Measurements from ENCODE around the gene TIMM44. TPM values are rescaled to one million over a fixed set of nuclear protein-coding genes. Genes with fewer than 3 reads are reported as not detected.

The TIMM44 gene
- total and polyA plus RNA-seq, 7 experiments from 2014 or later, result 16.7 to 97.6 (median 67.5) TPM

DNA sequence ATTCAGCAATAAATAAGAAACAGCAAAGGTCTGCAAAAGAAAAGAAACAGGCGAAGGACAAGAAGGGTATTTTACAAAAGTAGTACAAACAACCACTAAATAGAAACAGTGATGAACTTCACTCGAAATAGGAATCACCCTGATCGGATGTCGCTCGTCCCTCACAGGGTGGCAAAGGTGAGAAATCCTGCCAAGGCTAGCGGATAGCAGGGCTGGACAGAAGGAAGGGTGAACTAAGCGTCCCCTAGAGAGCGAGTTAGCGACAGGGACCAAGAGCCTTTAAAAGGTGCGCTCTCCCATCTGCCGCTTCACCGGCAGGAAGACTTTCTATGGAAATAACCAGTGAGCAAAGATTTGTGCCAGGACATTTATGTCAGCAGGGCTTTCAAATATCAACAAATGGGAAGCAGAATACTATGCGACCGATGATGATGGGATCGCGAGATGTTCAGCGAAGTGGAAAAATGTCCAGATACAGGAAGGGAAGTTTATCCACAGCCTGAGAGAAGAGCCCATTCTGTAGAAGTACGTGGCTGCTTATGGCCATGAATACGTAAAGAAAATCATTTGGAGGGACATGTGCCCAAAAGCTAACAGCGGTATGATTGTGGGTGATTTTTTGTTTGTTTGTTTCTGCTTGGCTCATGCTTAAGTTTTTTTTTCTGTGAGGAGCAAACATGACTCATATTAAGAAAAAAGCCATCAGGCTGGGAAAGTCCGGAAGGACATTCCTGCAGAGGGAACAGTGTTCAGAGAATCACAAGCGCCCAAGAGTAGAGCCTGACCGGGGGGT, 43.1 kb upstream of the TIMM44 start:
- Mint-ChIP-seq H3K4me1 (peaks cover 0 to 20% (median 8%) of the 10 kb centered on the region in 7 donors), H3K36me3 (peaks cover 0 to 31% (median 11%) of the 10 kb centered on the region in 5 donors), H3K27me3 (no peaks in the 10 kb centered on the region), H3K27ac (peak overlapping the region in 2 of 9 donors; percentile 1 to 52), H3K4me3 (no peak overlapping the region), H3K9me3 (no peaks in the 10 kb centered on the region)
- intact Hi-C loops (cut with micrococcal nuclease), result no loop called here
- DNase-seq (no peak), ATAC-seq (no peak)
- Histone ChIP-seq H3K36me3 (ENCODE audit: control insufficient read depth in 2 of 3, insufficient read depth in 3 of 3, low read length in 3 of 3) (peaks cover 6 to 98% (median 30%) of the 10 kb centered on the region in 3 experiments), H3K4me3 (ENCODE audit: low read length) (no peak overlapping the region), H3K27ac (ENCODE audit: low read depth, low read length) (no peak overlapping the region), H3K9me3 (ENCODE audit: control insufficient read depth in 2 of 3, low read length in 3 of 3) (no peaks in the 10 kb centered on the region), H3K4me1 (ENCODE audit: control insufficient read depth in 2 of 2, insufficient read depth in 2 of 2, low read length in 2 of 2) (no peaks in the 10 kb centered on the region), H3K27me3 (ENCODE audit: control insufficient read depth in 2 of 2, insufficient read depth in 2 of 2, low read length in 2 of 2) (no peaks in the 10 kb centered on the region)
- CTCF ChIA-PET, result interaction anchor here (1.7 kb wide), 1 partner anchor 15 kb away, joined by 4 read pairs; no protein-coding TSS in a partner anchor
- POLR2A ChIA-PET, result no interaction called here

DNA sequence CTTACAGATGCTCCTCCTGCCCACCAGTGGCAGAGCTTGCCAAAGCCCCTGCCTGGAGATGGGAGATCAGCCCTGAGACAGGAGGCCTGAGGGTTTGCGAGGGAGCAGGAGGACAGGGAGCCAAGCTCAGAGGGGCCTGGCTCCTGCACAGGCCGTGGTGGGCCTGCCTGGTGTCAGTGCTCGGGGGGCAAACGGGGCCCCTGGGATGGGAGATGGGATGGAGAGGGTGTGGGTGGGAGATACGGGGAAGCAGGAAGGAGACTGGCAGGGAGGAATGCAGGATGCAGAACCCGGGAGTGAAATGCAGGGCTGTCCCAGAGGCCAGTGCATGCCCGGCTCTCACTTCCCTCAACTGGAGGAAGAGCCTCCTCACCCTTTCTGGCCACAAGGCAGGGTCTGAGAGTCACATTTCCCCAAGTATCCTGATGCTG, 42.0 kb upstream of the TIMM44 start:
- Mint-ChIP-seq H3K36me3 (peaks cover 0 to 34% (median 6%) of the 10 kb centered on the region in 5 donors), H3K9me3 (no peaks in the 10 kb centered on the region), H3K4me1 (peaks cover 0 to 20% (median 8%) of the 10 kb centered on the region in 7 donors), H3K27ac (peak overlapping the region in 1 of 9 donors; percentile 52), H3K4me3 (no peak overlapping the region), H3K27me3 (no peaks in the 10 kb centered on the region)
- ChIA-PET POLR2A (no interaction called here), CTCF (interaction anchor here (1.7 kb wide), 1 partner anchor 16 kb away, joined by 4 read pairs; no protein-coding TSS in a partner anchor)
- no peak overlapping the region for H3K27ac ChIP-seq (ENCODE audit: low read depth, low read length)
- ATAC-seq (no peak), DNase-seq (no peak)
- no peaks in the 10 kb centered on the region for H3K4me1 ChIP-seq (ENCODE audit: control insufficient read depth in 2 of 2, insufficient read depth in 2 of 2, low read length in 2 of 2)
- H3K4me3 ChIP-seq (ENCODE audit: low read length), result no peak overlapping the region
- intact Hi-C loops (cut with micrococcal nuclease), result no loop called here
- no peaks in the 10 kb centered on the region for H3K9me3 ChIP-seq (ENCODE audit: control insufficient read depth in 2 of 3, low read length in 3 of 3)
- no peaks in the 10 kb centered on the region for H3K27me3 ChIP-seq (ENCODE audit: control insufficient read depth in 2 of 2, insufficient read depth in 2 of 2, low read length in 2 of 2)
- peaks cover 0 to 98% (median 22%) of the 10 kb centered on the region in 3 experiments for H3K36me3 ChIP-seq (ENCODE audit: control insufficient read depth in 2 of 3, insufficient read depth in 3 of 3, low read length in 3 of 3)

DNA sequence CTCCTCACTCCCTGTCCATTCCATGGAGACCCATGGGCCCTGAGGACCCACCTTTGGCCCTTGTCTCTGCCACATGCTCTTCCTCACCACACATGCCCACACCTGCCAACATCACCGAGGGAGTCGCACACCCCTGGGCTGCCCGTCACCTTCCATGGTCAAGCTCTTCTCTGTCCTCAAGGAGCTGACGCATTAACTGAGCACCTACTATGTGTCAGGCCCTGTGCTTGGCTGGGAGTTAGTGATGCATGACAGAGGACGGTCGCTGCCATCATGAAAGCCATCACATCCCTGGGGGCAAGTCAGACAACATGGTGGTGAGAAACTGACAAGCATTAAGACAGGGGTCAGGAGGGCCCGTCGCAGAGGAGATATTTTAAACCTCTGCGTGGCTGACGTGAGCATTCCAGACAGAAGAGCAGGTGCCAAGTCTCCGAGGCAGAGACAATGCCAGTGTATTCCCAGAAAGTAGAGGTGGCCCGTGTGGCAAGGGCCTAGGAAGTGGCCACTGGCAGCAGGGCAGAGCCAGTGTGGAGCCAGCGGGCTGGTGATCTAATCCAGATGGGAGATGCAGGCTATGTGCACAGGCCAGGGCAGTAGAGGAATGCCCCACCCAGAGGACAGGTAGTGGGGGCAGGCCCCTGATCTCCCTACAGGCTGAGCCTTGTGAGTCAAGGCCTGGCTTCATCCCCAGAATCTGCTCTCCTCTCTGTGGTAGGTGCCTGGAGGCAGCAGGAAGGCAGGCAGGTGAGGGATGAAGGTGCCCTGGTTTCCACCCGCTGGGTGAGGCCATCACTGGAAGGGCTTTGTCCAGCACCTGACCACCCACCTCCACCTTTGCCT, 40.8 kb upstream of the TIMM44 start:
- intact Hi-C loops (cut with micrococcal nuclease), result no loop called here
- Mint-ChIP-seq H3K4me3 (no peak overlapping the region), H3K9me3 (no peaks in the 10 kb centered on the region), H3K4me1 (peaks cover 0 to 20% (median 8%) of the 10 kb centered on the region in 7 donors), H3K36me3 (peaks cover 0 to 34% (median 6%) of the 10 kb centered on the region in 5 donors), H3K27ac (peak overlapping the region in 1 of 9 donors; percentile 29), H3K27me3 (no peaks in the 10 kb centered on the region)
- no peak overlapping the region for H3K27ac ChIP-seq (ENCODE audit: low read depth, low read length)
- no peaks in the 10 kb centered on the region for H3K9me3 ChIP-seq (ENCODE audit: control insufficient read depth in 2 of 3, low read length in 3 of 3)
- DNase-seq (no peak), ATAC-seq (no peak)
- POLR2A ChIA-PET, result interaction anchor here (0.7 kb wide), 1 partner anchor 41 kb away, joined by 3 read pairs; the partner anchor contains the start of gene TIMM44
- peaks cover 0 to 98% (median 28%) of the 10 kb centered on the region in 3 experiments for H3K36me3 ChIP-seq (ENCODE audit: control insufficient read depth in 2 of 3, insufficient read depth in 3 of 3, low read length in 3 of 3)
- H3K4me3 ChIP-seq (ENCODE audit: low read length), result no peak overlapping the region
- no peaks in the 10 kb centered on the region for H3K27me3 ChIP-seq (ENCODE audit: control insufficient read depth in 2 of 2, insufficient read depth in 2 of 2, low read length in 2 of 2)
- H3K4me1 ChIP-seq (ENCODE audit: control insufficient read depth in 2 of 2, insufficient read depth in 2 of 2, low read length in 2 of 2), result no peaks in the 10 kb centered on the region
- CTCF ChIA-PET, result interaction anchor here (0.9 kb wide), 1 partner anchor 18 kb away, joined by 3 read pairs; no protein-coding TSS in a partner anchor

DNA sequence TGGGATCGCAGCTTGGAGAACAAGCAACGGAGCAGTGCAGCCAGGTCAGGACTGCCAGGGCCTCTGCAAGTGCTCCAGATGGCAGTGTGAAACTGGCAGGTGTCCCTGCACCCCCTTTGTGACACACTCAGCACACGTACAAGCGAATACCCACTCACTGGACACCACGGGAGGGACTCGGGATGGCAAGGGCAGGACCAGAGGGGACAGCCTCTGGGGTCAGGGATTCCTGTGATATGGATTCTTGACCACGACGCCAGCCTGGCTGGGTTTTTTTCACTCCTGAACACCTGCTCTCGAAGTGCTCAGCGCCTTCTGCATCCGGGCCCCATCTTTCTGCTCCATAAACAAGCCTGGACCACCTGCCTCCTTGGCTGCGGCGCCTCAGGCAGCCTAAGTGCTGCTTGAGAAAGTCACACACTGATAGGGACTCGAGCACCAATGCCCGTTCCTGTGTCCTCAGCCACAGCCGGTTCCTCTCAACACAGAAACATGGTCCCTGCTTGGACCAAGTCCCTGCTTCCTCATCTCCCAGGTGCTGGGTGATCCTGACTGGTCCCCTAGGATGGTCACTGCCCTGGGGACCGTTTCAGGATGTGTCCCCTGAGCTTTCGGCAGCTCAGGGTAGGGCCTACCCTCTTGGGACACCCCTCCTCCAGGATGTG, 40.0 kb upstream of the TIMM44 start:
- no peaks in the 10 kb centered on the region for H3K9me3 Mint-ChIP-seq
- POLR2A ChIA-PET, result interaction anchor here (0.7 kb wide), 1 partner anchor 40 kb away, joined by 3 read pairs; the partner anchor contains the start of gene TIMM44
- CTCF ChIA-PET, result interaction anchor here (0.9 kb wide), 1 partner anchor 19 kb away, joined by 3 read pairs; no protein-coding TSS in a partner anchor

DNA sequence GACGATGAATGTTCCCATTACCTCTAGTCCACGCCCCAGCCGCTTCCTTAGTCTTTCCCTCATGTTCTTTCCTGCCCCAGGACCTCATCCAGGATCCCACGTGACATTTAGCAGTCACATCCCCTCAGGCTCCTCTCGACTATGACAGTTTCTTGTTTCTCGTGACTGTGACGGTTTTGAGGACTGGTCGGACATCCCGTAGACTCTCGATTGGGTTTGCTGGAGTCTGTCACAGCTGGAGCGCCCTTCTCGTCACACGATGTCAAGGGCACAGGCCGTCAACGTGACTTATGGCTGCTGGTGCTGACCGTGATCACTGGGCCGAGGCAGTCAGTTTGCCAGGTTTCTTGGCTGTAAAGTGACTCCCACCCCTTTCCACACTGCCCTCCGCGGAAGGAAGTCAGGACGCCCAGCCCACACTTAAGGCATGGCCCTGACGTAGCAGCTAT, 39.2 kb upstream of the TIMM44 start:
- no peak overlapping the region for H3K4me3 ChIP-seq (ENCODE audit: low read length)
- no peak for DNase-seq
- H3K27me3 ChIP-seq (ENCODE audit: control insufficient read depth in 2 of 2, insufficient read depth in 2 of 2, low read length in 2 of 2), result no peaks in the 10 kb centered on the region
- H3K36me3 Mint-ChIP-seq, result peaks cover 0 to 19% (median 6%) of the 10 kb centered on the region in 5 donors
- H3K9me3 ChIP-seq (ENCODE audit: control insufficient read depth in 2 of 3, low read length in 3 of 3), result no peaks in the 10 kb centered on the region
- H3K4me1 Mint-ChIP-seq, result peaks cover 0 to 13% (median 5%) of the 10 kb centered on the region in 7 donors
- H3K36me3 ChIP-seq (ENCODE audit: control insufficient read depth in 2 of 3, insufficient read depth in 3 of 3, low read length in 3 of 3), result peaks cover 0 to 98% (median 24%) of the 10 kb centered on the region in 3 experiments
- ChIA-PET POLR2A (no interaction called here), CTCF (no interaction called here)
- ATAC-seq, result no peak
- H3K4me3 Mint-ChIP-seq, result no peak overlapping the region
- H3K27ac ChIP-seq (ENCODE audit: low read depth, low read length), result no peak overlapping the region
- intact Hi-C loops (cut with micrococcal nuclease), result no loop called here
- H3K4me1 ChIP-seq (ENCODE audit: control insufficient read depth in 2 of 2, insufficient read depth in 2 of 2, low read length in 2 of 2), result no peaks in the 10 kb centered on the region
- H3K9me3 Mint-ChIP-seq, result no peaks in the 10 kb centered on the region
- H3K27ac Mint-ChIP-seq, result no peak overlapping the region
- no peaks in the 10 kb centered on the region for H3K27me3 Mint-ChIP-seq

More for the DNA sequence above, 40.0 kb upstream of the TIMM44 start:
- Histone ChIP-seq H3K27ac (ENCODE audit: low read depth, low read length) (no peak overlapping the region), H3K9me3 (ENCODE audit: control insufficient read depth in 2 of 3, low read length in 3 of 3) (no peaks in the 10 kb centered on the region), H3K27me3 (ENCODE audit: control insufficient read depth in 2 of 2, insufficient read depth in 2 of 2, low read length in 2 of 2) (no peaks in the 10 kb centered on the region), H3K4me3 (ENCODE audit: low read length) (no peak overlapping the region), H3K4me1 (ENCODE audit: control insufficient read depth in 2 of 2, insufficient read depth in 2 of 2, low read length in 2 of 2) (no peaks in the 10 kb centered on the region), H3K36me3 (ENCODE audit: control insufficient read depth in 2 of 3, insufficient read depth in 3 of 3, low read length in 3 of 3) (peaks cover 0 to 98% (median 28%) of the 10 kb centered on the region in 3 experiments)
- Mint-ChIP-seq H3K4me3 (no peak overlapping the region), H3K27me3 (no peaks in the 10 kb centered on the region), H3K36me3 (peaks cover 0 to 27% (median 6%) of the 10 kb centered on the region in 5 donors), H3K27ac (no peak overlapping the region), H3K4me1 (peaks cover 0 to 20% (median 8%) of the 10 kb centered on the region in 7 donors)
- DNase-seq (no peak), ATAC-seq (no peak)
- intact Hi-C loops (cut with micrococcal nuclease), result no loop called here

DNA sequence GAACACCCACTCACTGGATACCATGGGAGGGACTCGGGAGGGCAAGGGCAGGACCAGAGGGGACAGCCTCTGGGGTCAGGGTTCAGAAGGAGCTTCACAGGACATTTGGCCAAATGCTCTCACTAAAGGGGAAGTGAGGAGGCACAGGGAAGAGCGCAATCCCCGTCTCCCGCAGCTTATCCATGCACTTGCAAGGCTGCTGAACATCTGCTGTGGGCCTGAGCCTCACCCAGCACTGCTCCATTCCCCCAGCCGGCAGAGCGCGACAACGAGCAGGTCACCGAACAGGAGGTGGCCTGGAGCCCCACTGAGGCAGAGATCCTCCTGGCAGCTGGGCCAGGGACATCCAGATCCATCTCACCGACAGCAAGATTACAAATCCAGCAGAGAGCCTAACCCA, 38.6 kb upstream of the TIMM44 start:
- Mint-ChIP-seq H3K36me3 (peaks cover 0 to 16% (median 6%) of the 10 kb centered on the region in 5 donors), H3K27me3 (no peaks in the 10 kb centered on the region), H3K27ac (no peak overlapping the region), H3K4me3 (no peak overlapping the region), H3K9me3 (no peaks in the 10 kb centered on the region), H3K4me1 (peaks cover 0 to 9% (median 5%) of the 10 kb centered on the region in 7 donors)
- intact Hi-C loops (cut with micrococcal nuclease), result no loop called here
- peaks cover 0 to 98% (median 21%) of the 10 kb centered on the region in 3 experiments for H3K36me3 ChIP-seq (ENCODE audit: control insufficient read depth in 2 of 3, insufficient read depth in 3 of 3, low read length in 3 of 3)
- no peak overlapping the region for H3K27ac ChIP-seq (ENCODE audit: low read depth, low read length)
- H3K4me3 ChIP-seq (ENCODE audit: low read length), result no peak overlapping the region
- CTCF ChIA-PET, result no interaction called here
- ATAC-seq, result no peak
- no peaks in the 10 kb centered on the region for H3K4me1 ChIP-seq (ENCODE audit: control insufficient read depth in 2 of 2, insufficient read depth in 2 of 2, low read length in 2 of 2)
- H3K9me3 ChIP-seq (ENCODE audit: control insufficient read depth in 2 of 3, low read length in 3 of 3), result no peaks in the 10 kb centered on the region
- no peak for DNase-seq
- H3K27me3 ChIP-seq (ENCODE audit: control insufficient read depth in 2 of 2, insufficient read depth in 2 of 2, low read length in 2 of 2), result no peaks in the 10 kb centered on the region
- POLR2A ChIA-PET, result no interaction called here
